ENCODE data around the gene LGMN. TPM values are rescaled to one million over a fixed set of nuclear protein-coding genes. Genes with fewer than 3 reads are reported as not detected.

The LGMN gene
- total RNA-seq, 4 donors from 2014 or later = 61.8 to 77.3 (median 72.6) TPM

DNA sequence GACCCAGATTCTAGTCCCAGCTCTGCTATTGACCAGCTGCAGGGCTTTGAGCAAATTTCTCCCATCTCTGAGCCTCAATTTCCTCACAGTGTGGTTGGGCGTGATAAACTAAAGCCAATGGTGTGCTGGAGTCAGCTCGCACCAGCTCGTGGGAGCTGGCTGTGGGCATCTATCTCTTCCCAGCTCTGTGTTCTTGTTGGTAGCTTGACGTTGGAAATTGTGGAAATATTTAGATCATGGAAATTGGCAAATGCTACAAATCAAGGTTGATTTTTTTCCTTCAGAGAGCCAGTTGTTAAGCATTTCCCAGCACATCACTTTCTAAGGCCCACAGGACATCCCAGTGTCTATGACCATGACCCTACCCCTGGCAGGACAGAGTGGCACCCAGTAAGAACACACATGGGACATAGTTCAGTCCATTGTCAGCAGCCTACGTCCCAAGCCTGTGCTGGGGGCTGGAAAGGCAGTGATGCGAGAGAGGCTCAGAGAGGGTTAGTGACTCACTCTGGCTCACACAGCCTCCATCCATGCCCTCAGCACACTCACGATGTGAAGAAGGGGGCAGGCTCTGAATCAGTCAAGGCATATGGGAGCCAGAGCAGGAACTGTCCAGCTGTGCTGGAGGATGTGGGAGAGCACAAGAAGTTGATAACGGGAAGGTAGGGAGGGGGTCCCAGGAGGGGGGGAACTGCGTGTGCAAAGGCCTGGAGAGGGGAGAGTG is 77.6 kb downstream of the LGMN start:
- TF ChIP-seq POLR2A (IDR thresholded peaks at IDR 0.05) (no peak), EP300 (IDR thresholded peaks at IDR 0.05) (no peak)
- TF ChIP-seq, protein P1, sequence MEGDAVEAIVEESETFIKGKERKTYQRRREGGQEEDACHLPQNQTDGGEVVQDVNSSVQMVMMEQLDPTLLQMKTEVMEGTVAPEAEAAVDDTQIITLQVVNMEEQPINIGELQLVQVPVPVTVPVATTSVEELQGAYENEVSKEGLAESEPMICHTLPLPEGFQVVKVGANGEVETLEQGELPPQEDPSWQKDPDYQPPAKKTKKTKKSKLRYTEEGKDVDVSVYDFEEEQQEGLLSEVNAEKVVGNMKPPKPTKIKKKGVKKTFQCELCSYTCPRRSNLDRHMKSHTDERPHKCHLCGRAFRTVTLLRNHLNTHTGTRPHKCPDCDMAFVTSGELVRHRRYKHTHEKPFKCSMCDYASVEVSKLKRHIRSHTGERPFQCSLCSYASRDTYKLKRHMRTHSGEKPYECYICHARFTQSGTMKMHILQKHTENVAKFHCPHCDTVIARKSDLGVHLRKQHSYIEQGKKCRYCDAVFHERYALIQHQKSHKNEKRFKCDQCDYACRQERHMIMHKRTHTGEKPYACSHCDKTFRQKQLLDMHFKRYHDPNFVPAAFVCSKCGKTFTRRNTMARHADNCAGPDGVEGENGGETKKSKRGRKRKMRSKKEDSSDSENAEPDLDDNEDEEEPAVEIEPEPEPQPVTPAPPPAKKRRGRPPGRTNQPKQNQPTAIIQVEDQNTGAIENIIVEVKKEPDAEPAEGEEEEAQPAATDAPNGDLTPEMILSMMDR (IDR thresholded peaks at IDR 0.05) = no peak
- peaks cover 0 to 16% (median 0%) of the 10 kb centered on the region in 3 donors for H3K36me3 ChIP-seq
- 63 to 69% methylated on average over 9 of the region's 9 CpGs for WGBS, 2 donors
- no peak for DNase-seq (ENCODE audit: low spot score in 2 of 2)
- no peaks in the 10 kb centered on the region for H3K9me3 ChIP-seq
- H3K27ac ChIP-seq = no peak overlapping the region
- H3K4me1 ChIP-seq = peaks cover 0 to 10% (median 3%) of the 10 kb centered on the region in 4 donors
- H3K4me3 ChIP-seq = no peak overlapping the region
- no peaks in the 10 kb centered on the region for H3K27me3 ChIP-seq

DNA sequence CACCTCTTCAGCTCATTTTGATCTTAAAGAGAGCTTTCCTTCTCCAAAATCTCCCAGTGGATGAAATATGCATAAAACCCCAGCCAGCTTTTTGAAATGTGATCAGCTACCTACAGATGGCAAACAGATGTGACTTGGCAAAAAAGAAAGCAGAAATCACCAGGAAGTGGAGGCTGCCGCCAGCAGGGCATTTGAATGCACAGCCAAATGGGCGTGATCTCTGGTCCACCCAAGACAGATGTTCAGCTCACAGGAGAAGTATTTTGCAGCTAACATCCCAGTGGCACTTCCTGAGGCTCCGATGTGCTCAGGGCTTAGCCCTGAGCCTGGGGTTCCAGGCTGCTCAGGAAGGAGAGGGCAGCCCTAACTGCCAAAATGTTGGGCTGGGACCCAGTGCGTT is 78.3 kb downstream of the LGMN start:
- Histone ChIP-seq H3K4me1 (peaks cover 0 to 10% (median 3%) of the 10 kb centered on the region in 4 donors), H3K9me3 (no peaks in the 10 kb centered on the region), H3K27me3 (no peaks in the 10 kb centered on the region), H3K4me3 (no peak overlapping the region), H3K36me3 (peaks cover 0 to 16% (median 0%) of the 10 kb centered on the region in 3 donors), H3K27ac (no peak overlapping the region)
- TF ChIP-seq EP300 (IDR thresholded peaks at IDR 0.05) (peak in 1 of 2 donors; percentile 14), POLR2A (IDR thresholded peaks at IDR 0.05) (no peak)
- TF ChIP-seq, protein P1 (IDR thresholded peaks at IDR 0.05) = no peak
- no peak for DNase-seq (ENCODE audit: low spot score in 2 of 2)
- 54 to 61% methylated on average over 4 of the region's 4 CpGs for WGBS, 2 donors

- Histone ChIP-seq H3K36me3 (peaks cover 0 to 20% (median 0%) of the 10 kb centered on the region in 3 donors), H3K27ac (no peak overlapping the region), H3K9me3 (no peaks in the 10 kb centered on the region), H3K27me3 (no peaks in the 10 kb centered on the region), H3K4me1 (peaks cover 0 to 10% (median 3%) of the 10 kb centered on the region in 4 donors), H3K4me3 (no peak overlapping the region)
- DNase-seq (ENCODE audit: low spot score in 2 of 2) = no peak
- no peak for TF ChIP-seq POLR2A (IDR thresholded peaks at IDR 0.05)
- TF ChIP-seq, protein P1 (IDR thresholded peaks at IDR 0.05) = no peak
- WGBS, 2 donors = 60 to 76% methylated on average over 4 of the region's 4 CpGs
These were observed 80.0 kb downstream of the LGMN start for GRCh38 chr14:92668276-92668973.

- peak overlapping the region in 2 of 4 donors; percentile 15 to 38 for H3K27ac ChIP-seq
- H3K4me1 ChIP-seq = peaks cover 0 to 10% (median 3%) of the 10 kb centered on the region in 4 donors
- H3K36me3 ChIP-seq = peaks cover 0 to 28% (median 0%) of the 10 kb centered on the region in 3 donors
- TF ChIP-seq POLR2A (IDR thresholded peaks at IDR 0.05) = no peak
- DNase-seq (ENCODE audit: low spot score in 2 of 2) = no peak
- H3K4me3 ChIP-seq = no peak overlapping the region
- 92 to 97% methylated on average over 9 of the region's 9 CpGs for WGBS, 2 donors
- no peaks in the 10 kb centered on the region for H3K9me3 ChIP-seq
- no peaks in the 10 kb centered on the region for H3K27me3 ChIP-seq
These were observed 82.2 kb downstream of the LGMN start for GRCh38 chr14:92666251-92666650.

GRCh38 chr14:92665661-92666110 is 82.7 kb downstream of the LGMN start:
- no peaks in the 10 kb centered on the region for H3K27me3 ChIP-seq
- WGBS, 2 donors = 53 to 64% methylated on average over 8 of the region's 8 CpGs
- no peak overlapping the region for H3K4me3 ChIP-seq
- TF ChIP-seq POLR2A (IDR thresholded peaks at IDR 0.05) = no peak
- H3K9me3 ChIP-seq = no peaks in the 10 kb centered on the region
- peak overlapping the region in 2 of 4 donors; percentile 15 to 38 for H3K27ac ChIP-seq
- peaks cover 0 to 28% (median 0%) of the 10 kb centered on the region in 3 donors for H3K36me3 ChIP-seq
- DNase-seq (ENCODE audit: low spot score in 2 of 2) = no peak
- H3K4me1 ChIP-seq = peaks cover 0 to 10% (median 3%) of the 10 kb centered on the region in 4 donors

GRCh38 chr14:92663049-92663448 is 85.4 kb downstream of the LGMN start:
- TF ChIP-seq EP300 (IDR thresholded peaks at IDR 0.05) = no peak
- no peak for TF ChIP-seq POLR2A (IDR thresholded peaks at IDR 0.05)
- TF ChIP-seq, protein P1 (IDR thresholded peaks at IDR 0.05) = no peak
- 89 to 91% methylated on average over 7 of the region's 7 CpGs for WGBS, 2 donors
- Histone ChIP-seq H3K27me3 (no peaks in the 10 kb centered on the region), H3K4me1 (peaks cover 0 to 11% (median 6%) of the 10 kb centered on the region in 4 donors), H3K27ac (no peak overlapping the region), H3K4me3 (no peak overlapping the region), H3K9me3 (no peaks in the 10 kb centered on the region), H3K36me3 (peaks cover 0 to 35% (median 0%) of the 10 kb centered on the region in 3 donors)
- no peak for DNase-seq (ENCODE audit: low spot score in 2 of 2)

Data from tibial nerve (tissue), 4 donors.